WERI-Rb-1 (cell line): ENCODE measurements around the gene CAP2.

Source experiments
- DNase-seq: peaks from one replicate; pipeline ENCODE4 v3.0.0-alpha.2; 2020
- H3K27ac ChIP-seq: fragments of 250-450 bp; sonication (Bioruptor Pico); 2 replicates; pipeline ENCODE4 v1.5.1; 2020; ENCODE audit warnings: mild to moderate bottlenecking, moderate library complexity
- H3K27me3 ChIP-seq: fragments of 250-450 bp; sonication (Bioruptor Pico); 2 replicates; pipeline ENCODE4 v1.5.1; 2021; ENCODE audit warnings: mild to moderate bottlenecking, low read depth, moderate library complexity; ENCODE audit not compliant: insufficient read depth, severe bottlenecking
- H3K36me3 ChIP-seq: fragments of 250-450 bp; sonication (Bioruptor Pico); 2 replicates; pipeline ENCODE4 v1.5.1; 2020; ENCODE audit warnings: mild to moderate bottlenecking, moderate library complexity
- H3K4me3 ChIP-seq: 2 replicates; pipeline ENCODE4 v1.5.1; 2011; ENCODE audit warnings: low read depth, mild to moderate bottlenecking, control low read depth, low read length
- H3K9me3 ChIP-seq: fragments of 250-450 bp; sonication (Bioruptor Pico); 2 replicates; pipeline ENCODE4 v1.5.1; 2021; ENCODE audit warnings: mild to moderate bottlenecking, moderate library complexity; ENCODE audit not compliant: severe bottlenecking
- TF ChIP-seq, protein P1 (sequence below): IDR thresholded peaks from 2 replicates; pipeline ENCODE4 v1.5.1; 2011; ENCODE audit warnings: low read depth, mild to moderate bottlenecking, control low read depth, inconsistent platforms, low read length

The CAP2 gene

DNA sequence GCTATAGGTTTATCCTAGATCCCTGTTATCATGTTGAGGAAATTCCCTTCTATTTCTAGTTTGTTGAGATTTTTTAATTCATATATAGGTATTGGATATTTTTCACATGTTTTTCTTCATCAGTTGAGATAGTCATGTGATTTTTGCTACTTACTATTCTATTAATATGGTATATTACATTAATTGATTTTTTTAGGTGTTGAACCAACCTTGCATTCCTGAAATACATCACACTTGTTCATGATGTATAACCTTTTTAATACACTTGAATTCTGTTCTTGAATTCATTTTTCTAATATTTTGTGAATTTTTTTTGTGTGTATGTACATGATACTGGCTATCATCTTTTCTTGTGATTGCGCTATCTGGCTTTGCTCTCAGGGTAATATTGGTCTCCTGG, 25.5 kb upstream of the CAP2 start:
- Histone ChIP-seq H3K4me3 (no peak overlapping the region), H3K27me3 (no peaks in the 10 kb centered on the region), H3K36me3 (no peaks in the 10 kb centered on the region), H3K9me3 (peaks cover 3% of the 10 kb centered on the region), H3K27ac (no peak overlapping the region)
- DNase-seq: no peak
- TF ChIP-seq, protein P1, sequence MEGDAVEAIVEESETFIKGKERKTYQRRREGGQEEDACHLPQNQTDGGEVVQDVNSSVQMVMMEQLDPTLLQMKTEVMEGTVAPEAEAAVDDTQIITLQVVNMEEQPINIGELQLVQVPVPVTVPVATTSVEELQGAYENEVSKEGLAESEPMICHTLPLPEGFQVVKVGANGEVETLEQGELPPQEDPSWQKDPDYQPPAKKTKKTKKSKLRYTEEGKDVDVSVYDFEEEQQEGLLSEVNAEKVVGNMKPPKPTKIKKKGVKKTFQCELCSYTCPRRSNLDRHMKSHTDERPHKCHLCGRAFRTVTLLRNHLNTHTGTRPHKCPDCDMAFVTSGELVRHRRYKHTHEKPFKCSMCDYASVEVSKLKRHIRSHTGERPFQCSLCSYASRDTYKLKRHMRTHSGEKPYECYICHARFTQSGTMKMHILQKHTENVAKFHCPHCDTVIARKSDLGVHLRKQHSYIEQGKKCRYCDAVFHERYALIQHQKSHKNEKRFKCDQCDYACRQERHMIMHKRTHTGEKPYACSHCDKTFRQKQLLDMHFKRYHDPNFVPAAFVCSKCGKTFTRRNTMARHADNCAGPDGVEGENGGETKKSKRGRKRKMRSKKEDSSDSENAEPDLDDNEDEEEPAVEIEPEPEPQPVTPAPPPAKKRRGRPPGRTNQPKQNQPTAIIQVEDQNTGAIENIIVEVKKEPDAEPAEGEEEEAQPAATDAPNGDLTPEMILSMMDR: no peak

DNA sequence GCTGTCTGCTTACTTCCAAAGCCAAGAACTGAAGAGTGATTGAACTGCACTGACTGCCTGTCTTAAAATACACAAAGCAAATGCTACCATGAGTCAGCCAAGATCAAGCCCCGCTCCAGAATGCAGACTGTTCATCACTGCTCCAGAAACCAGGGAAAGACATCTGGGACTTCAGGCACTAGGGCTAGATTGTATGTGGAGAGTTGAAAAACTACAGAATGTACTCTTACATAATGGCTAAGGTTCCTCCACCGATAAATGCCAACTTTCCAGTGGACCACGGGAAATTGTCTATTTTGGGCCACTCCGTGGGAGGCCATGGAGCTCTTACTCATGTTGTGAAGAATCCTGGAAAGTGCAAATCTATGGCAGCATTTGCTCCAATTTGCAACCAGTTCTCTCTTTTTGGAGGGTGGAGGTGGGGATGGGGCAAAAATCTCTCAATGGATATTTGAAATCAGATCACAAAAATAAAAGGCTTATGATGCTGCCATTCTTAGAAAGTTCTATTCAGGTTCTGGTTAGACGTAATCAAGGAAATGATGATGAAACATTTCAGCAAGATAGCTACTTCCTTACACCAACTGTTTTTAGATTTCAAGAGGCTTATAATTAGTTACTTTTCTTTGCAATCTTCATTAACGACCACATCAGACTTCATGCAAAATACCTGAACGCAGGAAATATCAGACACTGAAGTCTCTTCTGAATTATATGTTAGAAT, 11.8 kb upstream of the CAP2 start:
- TF ChIP-seq, protein P1: no peak
- H3K36me3 ChIP-seq: no peaks in the 10 kb centered on the region
- no peak for DNase-seq
- H3K4me3 ChIP-seq: no peak overlapping the region
- no peak overlapping the region for H3K27ac ChIP-seq
- no peaks in the 10 kb centered on the region for H3K27me3 ChIP-seq
- no peaks in the 10 kb centered on the region for H3K9me3 ChIP-seq

DNA sequence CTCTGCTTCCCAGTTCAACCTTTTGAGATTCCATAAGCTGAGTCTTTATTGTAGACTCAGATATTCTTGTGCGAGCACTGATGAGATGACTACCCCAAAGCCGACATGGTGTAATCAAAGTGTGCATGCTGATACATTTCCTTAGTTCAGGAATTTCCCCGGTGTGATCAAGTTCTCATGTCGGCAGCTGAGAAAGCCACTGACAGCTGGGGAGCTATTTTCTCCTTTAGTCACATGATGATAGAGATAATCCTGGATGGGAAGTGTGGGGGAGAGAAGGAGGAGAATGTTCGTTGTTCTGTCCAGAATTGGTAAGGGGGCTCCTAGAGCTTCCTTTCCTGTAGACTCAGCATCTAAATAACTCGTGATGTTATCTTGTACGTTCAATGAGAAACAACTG, 7.7 kb upstream of the CAP2 start:
- Histone ChIP-seq H3K27me3 (no peaks in the 10 kb centered on the region), H3K36me3 (no peaks in the 10 kb centered on the region), H3K4me3 (no peak overlapping the region), H3K27ac (no peak overlapping the region), H3K9me3 (no peaks in the 10 kb centered on the region)
- DNase-seq: peak; percentile 35
- TF ChIP-seq, protein P1: no peak

DNA sequence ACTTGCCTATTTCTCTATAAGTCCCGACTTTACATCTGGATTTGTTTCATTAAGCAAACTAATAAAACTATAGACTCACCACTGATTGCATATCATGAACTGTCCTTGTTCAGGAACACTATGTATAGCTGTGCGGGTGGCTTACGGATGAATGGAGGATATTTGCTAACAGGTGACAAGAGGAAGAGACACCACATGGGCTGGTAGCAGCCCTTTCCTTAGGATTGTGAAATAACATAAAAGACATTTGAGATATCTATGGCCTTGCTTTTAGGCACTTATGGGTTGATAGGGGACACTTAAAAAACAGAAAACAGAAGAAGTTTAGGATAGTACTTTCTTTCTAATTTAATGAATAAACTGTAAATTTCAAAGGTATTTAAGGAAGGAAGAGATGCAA, 5.0 kb upstream of the CAP2 start:
- no peaks in the 10 kb centered on the region for H3K36me3 ChIP-seq
- no peaks in the 10 kb centered on the region for H3K27me3 ChIP-seq
- H3K27ac ChIP-seq: no peak overlapping the region
- no peak overlapping the region for H3K4me3 ChIP-seq
- no peaks in the 10 kb centered on the region for H3K9me3 ChIP-seq
- TF ChIP-seq, protein P1: no peak
- DNase-seq: no peak

DNA sequence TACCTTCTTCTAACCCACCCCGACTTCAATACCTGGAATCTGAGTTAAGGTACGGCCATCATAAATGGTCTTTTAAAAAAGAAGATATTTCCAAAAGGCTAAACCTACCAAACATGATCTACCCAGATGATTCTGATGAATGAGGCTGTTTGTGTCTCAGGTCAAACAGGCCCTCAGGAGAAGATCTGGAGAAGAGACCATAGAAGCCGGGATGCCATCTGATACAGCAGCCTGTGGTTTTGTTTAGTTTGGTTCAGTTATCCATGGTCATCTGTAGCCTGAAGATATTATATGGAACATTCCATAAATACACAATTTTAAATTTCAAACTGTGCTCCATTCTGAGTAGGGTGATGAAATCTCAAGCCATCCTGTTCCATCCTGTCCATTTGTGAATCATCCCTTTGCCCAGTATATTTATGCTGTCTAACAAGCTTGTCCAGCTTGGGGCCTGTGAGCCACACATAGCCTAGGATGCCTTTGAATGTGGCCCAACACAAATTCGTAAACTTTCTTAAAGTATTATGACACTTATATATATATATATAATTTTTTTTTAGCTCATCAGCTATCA, 4.0 kb upstream of the CAP2 start:
- no peak for DNase-seq

More for the DNA sequence above, 4.0 kb upstream of the CAP2 start:
- Histone ChIP-seq H3K27me3 (no peaks in the 10 kb centered on the region), H3K36me3 (no peaks in the 10 kb centered on the region), H3K27ac (no peak overlapping the region), H3K9me3 (no peaks in the 10 kb centered on the region), H3K4me3 (no peak overlapping the region)
- TF ChIP-seq, protein P1: no peak
